Osteoblast (primary cell): ENCODE measurements around the gene DNAH8. TPM values are rescaled to one million over a fixed set of nuclear protein-coding genes. Genes with fewer than 3 reads are reported as not detected.

Experiments used
- DNase-seq: peaks from one replicate; pipeline ENCODE4 v3.0.0; 2011; ENCODE audit warnings: low spot score, mixed read lengths; ENCODE audit not compliant: insufficient read length; ENCODE audit errors: missing footprints
- H2AFZ ChIP-seq: 2 replicates; pipeline ENCODE4 v1.6.0; 2011; ENCODE audit warnings: mild to moderate bottlenecking, low read length
- H3K27ac ChIP-seq: 2 replicates; pipeline ENCODE4 v1.5.1; 2011; ENCODE audit warnings: mild to moderate bottlenecking, low read depth, low read length, moderate library complexity
- H3K27me3 ChIP-seq: 2 replicates; pipeline ENCODE4 v1.6.0; 2012; ENCODE audit warnings: mild to moderate bottlenecking, control low read depth, inconsistent platforms, low read length, moderate library complexity; ENCODE audit not compliant: insufficient read depth
- H3K36me3 ChIP-seq: 2 replicates; pipeline ENCODE4 v1.5.1; 2011; ENCODE audit warnings: mild to moderate bottlenecking, low read length, control low read depth, moderate library complexity; ENCODE audit not compliant: insufficient read depth
- H3K4me1 ChIP-seq: 2 replicates; pipeline ENCODE4 v1.5.1; 2011; ENCODE audit warnings: mild to moderate bottlenecking, low read length, control low read depth, moderate library complexity; ENCODE audit not compliant: insufficient read depth
- H3K4me2 ChIP-seq: 2 replicates; pipeline ENCODE4 v1.6.0; 2011; ENCODE audit warnings: mild to moderate bottlenecking, low read length; ENCODE audit not compliant: insufficient read depth
- H3K4me3 ChIP-seq: fragments of 200-600 bp; sonication (generic); 3 replicates; pipeline ENCODE4 v1.5.1; 2012; ENCODE audit warnings: mild to moderate bottlenecking, low read length, inconsistent platforms; ENCODE audit not compliant: insufficient read depth
- H3K79me2 ChIP-seq: 2 replicates; pipeline ENCODE4 v1.6.0; 2012; ENCODE audit warnings: mild to moderate bottlenecking, low read length, control low read depth, inconsistent platforms; ENCODE audit not compliant: insufficient read depth
- H3K9me3 ChIP-seq: 2 replicates; pipeline ENCODE4 v1.5.1; 2011; ENCODE audit warnings: low read depth, low read length, control low read depth
- H4K20me1 ChIP-seq: 2 replicates; pipeline ENCODE4 v1.6.0; 2012; ENCODE audit warnings: mild to moderate bottlenecking, low read length, control low read depth; ENCODE audit not compliant: insufficient read depth
- total RNA-seq: library from RNA; depleted of rRNA; stranded (reverse); fragments of >200 nt; gene quantifications from 2 replicates; pipeline ENCODE4 v1.2.3, GENCODE V29; 2012
- TF ChIP-seq, protein P1 (sequence below): IDR thresholded peaks from 2 replicates; pipeline ENCODE4 v1.5.1; 2011; ENCODE audit warnings: mild to moderate bottlenecking, low read depth, low read length, moderate library complexity; ENCODE audit errors: extremely low read depth

The DNAH8 gene
- total RNA-seq, 1 donor, result 0.36 TPM

DNA sequence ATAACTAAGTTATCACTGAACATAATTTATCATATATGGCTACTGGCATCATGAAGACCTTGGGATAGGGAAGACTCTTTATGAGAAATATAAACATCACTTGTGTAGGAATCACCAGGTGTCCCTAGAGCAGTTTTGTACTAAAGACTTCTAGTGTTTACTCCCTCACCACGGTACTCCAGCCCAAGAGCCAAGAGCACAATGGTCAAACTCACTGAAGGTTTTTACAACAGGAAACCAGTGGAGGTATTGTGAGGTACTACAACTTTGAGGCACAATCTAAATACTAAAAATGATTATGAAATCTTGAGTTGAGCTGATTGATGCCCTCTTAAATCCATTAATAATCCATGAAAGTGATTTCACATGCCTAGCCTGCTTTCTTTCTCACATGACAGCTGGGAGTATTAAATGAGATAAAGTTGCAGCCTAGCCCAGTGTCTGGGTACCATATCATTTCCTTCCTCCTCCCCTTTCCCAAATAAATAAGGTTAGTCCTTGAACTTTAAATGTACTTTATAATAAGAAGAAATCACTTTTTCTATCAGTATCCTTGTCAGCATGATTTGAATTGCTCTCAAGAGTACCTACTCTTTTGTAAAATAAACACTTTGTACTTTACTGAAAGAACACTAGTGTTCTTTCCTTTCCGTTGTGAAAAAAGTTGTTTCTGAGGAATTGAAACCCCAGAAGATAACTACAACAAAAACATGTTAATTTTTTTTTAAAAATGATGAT, 38.7 kb upstream of the DNAH8 start:
- Histone ChIP-seq H3K9me3 (no peaks in the 10 kb centered on the region), H3K4me2 (no peak overlapping the region), H4K20me1 (no peaks in the 10 kb centered on the region), H3K4me3 (no peak overlapping the region), H3K27ac (no peak overlapping the region), H3K36me3 (peaks cover 27% of the 10 kb centered on the region), H3K4me1 (no peaks in the 10 kb centered on the region), H3K27me3 (no peaks in the 10 kb centered on the region), H2AFZ (no peak overlapping the region), H3K79me2 (no peaks in the 10 kb centered on the region)
- TF ChIP-seq, protein P1, sequence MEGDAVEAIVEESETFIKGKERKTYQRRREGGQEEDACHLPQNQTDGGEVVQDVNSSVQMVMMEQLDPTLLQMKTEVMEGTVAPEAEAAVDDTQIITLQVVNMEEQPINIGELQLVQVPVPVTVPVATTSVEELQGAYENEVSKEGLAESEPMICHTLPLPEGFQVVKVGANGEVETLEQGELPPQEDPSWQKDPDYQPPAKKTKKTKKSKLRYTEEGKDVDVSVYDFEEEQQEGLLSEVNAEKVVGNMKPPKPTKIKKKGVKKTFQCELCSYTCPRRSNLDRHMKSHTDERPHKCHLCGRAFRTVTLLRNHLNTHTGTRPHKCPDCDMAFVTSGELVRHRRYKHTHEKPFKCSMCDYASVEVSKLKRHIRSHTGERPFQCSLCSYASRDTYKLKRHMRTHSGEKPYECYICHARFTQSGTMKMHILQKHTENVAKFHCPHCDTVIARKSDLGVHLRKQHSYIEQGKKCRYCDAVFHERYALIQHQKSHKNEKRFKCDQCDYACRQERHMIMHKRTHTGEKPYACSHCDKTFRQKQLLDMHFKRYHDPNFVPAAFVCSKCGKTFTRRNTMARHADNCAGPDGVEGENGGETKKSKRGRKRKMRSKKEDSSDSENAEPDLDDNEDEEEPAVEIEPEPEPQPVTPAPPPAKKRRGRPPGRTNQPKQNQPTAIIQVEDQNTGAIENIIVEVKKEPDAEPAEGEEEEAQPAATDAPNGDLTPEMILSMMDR, result no peak
- no peak for DNase-seq

DNA sequence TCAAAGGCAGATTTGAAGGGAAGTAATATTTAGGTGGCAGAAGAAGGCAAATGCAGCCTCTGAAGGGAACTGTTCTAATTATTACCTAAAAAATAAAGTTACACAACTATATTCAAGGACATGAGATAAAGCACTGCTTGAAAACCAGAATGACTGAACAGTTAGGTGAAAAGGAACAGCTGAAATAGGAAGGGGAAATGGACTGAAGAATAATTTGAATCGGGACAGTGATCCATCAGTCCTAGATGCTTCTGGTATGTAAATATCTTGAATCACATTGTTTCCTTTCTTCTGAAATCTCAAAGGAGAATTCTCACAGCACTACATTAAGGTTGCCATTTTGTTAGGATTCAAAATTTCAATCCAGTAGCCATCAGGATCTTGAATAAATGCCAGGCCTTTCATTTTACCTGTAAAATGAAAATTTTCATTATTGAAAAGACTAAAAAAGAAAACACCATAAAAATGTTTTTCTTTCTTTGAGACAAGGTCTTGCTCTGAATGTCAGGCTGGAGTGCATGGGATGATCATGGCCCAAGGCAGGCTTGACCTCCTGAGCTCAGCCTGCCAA, 38.1 kb upstream of the DNAH8 start:
- no peaks in the 10 kb centered on the region for H4K20me1 ChIP-seq
- no peak overlapping the region for H3K4me3 ChIP-seq
- peak; percentile 58 for DNase-seq
- no peaks in the 10 kb centered on the region for H3K4me1 ChIP-seq
- peaks cover 34% of the 10 kb centered on the region for H3K36me3 ChIP-seq
- no peak overlapping the region for H2AFZ ChIP-seq
- no peak overlapping the region for H3K27ac ChIP-seq
- no peaks in the 10 kb centered on the region for H3K27me3 ChIP-seq
- no peaks in the 10 kb centered on the region for H3K79me2 ChIP-seq
- TF ChIP-seq, protein P1, result no peak
- no peaks in the 10 kb centered on the region for H3K9me3 ChIP-seq
- no peak overlapping the region for H3K4me2 ChIP-seq

DNA sequence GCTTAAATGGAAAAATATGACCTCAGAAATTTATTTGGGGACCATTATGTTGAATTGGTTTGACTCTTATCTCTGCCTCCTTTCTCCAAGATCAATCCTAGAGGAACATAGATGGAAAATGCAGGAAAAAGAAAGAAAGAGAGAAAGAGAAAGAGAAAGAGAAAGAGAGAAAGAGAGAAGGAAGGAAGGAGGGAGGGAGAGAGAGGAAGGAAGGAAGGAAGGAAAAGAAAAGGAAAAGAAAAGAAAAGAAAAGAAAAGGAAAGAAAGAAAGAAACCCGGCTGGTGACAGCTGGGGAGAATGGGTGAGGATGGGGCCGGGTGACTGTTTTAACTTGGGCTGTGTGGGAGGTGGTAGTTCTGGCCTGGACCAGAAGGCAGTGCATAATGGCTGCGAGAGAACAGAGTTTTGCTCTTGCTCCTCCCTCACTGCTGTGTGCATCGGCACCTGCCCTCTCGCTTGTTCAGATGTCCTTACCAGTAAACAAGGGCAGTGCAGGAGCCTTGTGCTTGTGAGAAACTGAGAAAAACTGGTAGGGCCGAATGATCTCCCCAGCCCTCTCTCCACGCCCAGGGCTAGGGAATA, 36.8 kb upstream of the DNAH8 start:
- TF ChIP-seq, protein P1, result no peak
- no peak for DNase-seq
- Histone ChIP-seq H2AFZ (no peak overlapping the region), H3K4me2 (no peak overlapping the region), H3K79me2 (no peaks in the 10 kb centered on the region), H3K4me1 (no peaks in the 10 kb centered on the region), H3K36me3 (peaks cover 41% of the 10 kb centered on the region), H3K27ac (no peak overlapping the region), H3K4me3 (no peak overlapping the region), H3K27me3 (no peaks in the 10 kb centered on the region), H3K9me3 (no peaks in the 10 kb centered on the region), H4K20me1 (no peaks in the 10 kb centered on the region)

DNA sequence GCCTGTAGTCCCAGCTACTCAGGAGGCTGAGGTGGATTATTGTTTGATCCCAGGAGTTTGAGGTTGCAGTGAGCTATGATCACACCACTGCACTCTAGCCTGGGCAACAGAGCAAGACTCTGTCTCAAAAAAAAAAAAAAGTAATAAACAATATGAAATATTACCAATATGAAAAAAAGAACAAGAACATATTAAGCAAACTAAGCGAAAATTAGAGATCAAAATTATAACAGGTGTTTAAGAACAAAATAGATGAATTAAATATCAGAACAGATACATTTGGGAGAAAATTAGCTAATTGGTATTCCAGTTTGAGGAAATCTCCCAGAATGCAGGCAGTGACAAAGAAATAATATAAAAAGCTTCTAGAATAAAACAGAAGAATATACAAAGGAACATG, 35.4 kb upstream of the DNAH8 start:
- no peak for DNase-seq
- TF ChIP-seq, protein P1, result no peak
- H3K36me3 ChIP-seq, result peaks cover 43% of the 10 kb centered on the region
- H4K20me1 ChIP-seq, result no peaks in the 10 kb centered on the region
- no peaks in the 10 kb centered on the region for H3K9me3 ChIP-seq
- H3K79me2 ChIP-seq, result no peaks in the 10 kb centered on the region
- H3K4me2 ChIP-seq, result no peak overlapping the region
- H2AFZ ChIP-seq, result no peak overlapping the region
- H3K27me3 ChIP-seq, result no peaks in the 10 kb centered on the region
- no peak overlapping the region for H3K27ac ChIP-seq
- no peak overlapping the region for H3K4me3 ChIP-seq
- no peaks in the 10 kb centered on the region for H3K4me1 ChIP-seq
